Heart left ventricle (tissue), 13 donors: Measurements from ENCODE around the gene TBX2.

Experiments used
- POLR2A ChIP-seq, 2 donors: fragments of 450-650 bp; IDR thresholded peaks; one replicate each; pipeline ENCODE4 v1.6.1; 2017; ENCODE audit warnings: antibody characterized with exemption in 2 of 2, mild to moderate bottlenecking in 2 of 2, moderate library complexity in 2 of 2
- TF ChIP-seq, protein P1 (sequence below), 12 donors: fragments of 200-600 bp; sonication (generic) in 4 of 12; IDR thresholded peaks; one replicate each; pipeline versions ENCODE4 v1.5.0 to v1.8.0; 2018 to 2022; ENCODE audit warnings: antibody characterized with exemption in 12 of 12, mild to moderate bottlenecking in 5 of 12
- donor health status: ischemic (EF 13 %, LVEDD 7.1; RV severe dilation, severe dysfunction).
- donor health status: DM: no; HTN: yes; CAD: no.
- donor health status: DM: no; HTN: no; CAD: no.
- donor health status: ischemic (EF 25% LVEDD 6.9; RV normal size, moderate dysfunction).
- donor health status: ischemic (EF 25% LVEDD 5.7; RV mildly dilated, moderate dysfunction).
- donor health status: ischemic (EF 35%, LVEDD 5.7; RV mildly dilated, moderate dysfunction).
- donor health status: nonischemic (EF 11% LVEDD 7.7; RV severe dilation, severe dysfunction).
- donor health status: DM: yes; HTN: yes; CAD: no.
- donor health status: PGD.
- donor health status: ischemic (EF 29% LVEDD 5.4; RV normal size, mild dysfunction).
- donor health status: nonischemic (EF 23%, LVEDD 6.1; RV moderate dilation, normal function).

DNA sequence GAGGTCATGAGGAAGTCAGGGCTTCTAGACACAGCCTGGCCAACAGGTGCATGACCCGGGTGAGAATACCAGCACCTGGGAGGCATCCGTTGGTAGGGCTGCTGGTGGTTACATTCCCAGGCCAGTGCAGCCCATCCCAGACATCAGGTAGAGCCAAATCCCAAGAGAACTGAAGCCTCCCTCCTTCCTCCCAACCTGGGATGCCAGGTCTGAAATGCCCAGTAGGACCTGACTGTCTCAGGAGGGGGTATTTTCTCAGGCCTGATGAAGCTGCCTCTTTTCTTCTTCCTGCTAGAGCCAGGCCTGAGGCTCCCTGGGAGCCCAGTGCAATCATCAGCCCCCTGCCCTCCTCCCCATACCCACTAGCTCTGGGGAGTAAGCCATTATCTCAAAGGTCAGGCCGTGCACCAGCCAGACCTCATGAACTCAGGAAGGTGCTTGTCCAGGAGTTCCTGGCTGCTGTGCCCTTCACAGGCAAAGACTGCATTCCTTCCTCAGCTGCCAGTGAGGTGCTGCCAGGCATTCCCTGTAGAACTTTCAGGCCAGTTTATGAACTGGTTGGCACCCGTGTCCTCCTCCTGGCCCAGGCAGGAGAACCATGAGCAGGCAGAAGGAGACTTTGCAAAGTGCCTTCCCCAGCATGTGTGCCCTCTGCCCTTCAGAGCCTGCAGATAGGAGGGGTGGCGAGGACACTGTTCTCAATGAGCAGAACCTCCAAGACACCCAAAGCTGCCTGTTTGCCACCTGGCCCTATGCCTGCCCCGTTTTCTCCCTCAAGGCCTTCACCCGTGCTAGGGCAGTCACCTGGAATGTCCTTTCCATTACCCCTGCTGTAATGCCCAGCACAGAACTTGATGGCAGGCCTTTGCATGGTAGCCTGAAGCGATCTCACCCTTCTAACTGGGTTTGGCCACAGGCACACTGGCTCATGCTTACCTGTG, 7.6 kb downstream of the TBX2 start:
- TF ChIP-seq, protein P1, sequence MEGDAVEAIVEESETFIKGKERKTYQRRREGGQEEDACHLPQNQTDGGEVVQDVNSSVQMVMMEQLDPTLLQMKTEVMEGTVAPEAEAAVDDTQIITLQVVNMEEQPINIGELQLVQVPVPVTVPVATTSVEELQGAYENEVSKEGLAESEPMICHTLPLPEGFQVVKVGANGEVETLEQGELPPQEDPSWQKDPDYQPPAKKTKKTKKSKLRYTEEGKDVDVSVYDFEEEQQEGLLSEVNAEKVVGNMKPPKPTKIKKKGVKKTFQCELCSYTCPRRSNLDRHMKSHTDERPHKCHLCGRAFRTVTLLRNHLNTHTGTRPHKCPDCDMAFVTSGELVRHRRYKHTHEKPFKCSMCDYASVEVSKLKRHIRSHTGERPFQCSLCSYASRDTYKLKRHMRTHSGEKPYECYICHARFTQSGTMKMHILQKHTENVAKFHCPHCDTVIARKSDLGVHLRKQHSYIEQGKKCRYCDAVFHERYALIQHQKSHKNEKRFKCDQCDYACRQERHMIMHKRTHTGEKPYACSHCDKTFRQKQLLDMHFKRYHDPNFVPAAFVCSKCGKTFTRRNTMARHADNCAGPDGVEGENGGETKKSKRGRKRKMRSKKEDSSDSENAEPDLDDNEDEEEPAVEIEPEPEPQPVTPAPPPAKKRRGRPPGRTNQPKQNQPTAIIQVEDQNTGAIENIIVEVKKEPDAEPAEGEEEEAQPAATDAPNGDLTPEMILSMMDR (IDR thresholded peaks at IDR 0.05): no peak
- no peak for TF ChIP-seq POLR2A (IDR thresholded peaks at IDR 0.05)
